Prostate gland (tissue), 2 donors: ENCODE measurements around the gene C4BPB. TPM values are rescaled to one million over a fixed set of nuclear protein-coding genes. Genes with fewer than 3 reads are reported as not detected.

Source experiments
- DNase-seq: peaks from one replicate; pipeline ENCODE4 v3.0.0-alpha.2; 2019; ENCODE audit warnings: low spot score
- H3K27ac ChIP-seq, 2 donors: fragments of 200-600 bp; sonication (generic); 2 replicates each; pipeline ENCODE4 v1.5.1; 2017 to 2019
- H3K27me3 ChIP-seq: fragments of 200-600 bp; sonication (generic); replicated peaks from 2 replicates; pipeline ENCODE4 v1.5.1; 2019; ENCODE audit not compliant: insufficient read depth
- H3K36me3 ChIP-seq, 2 donors: fragments of 200-600 bp; sonication (generic); 1 replicate in 1 of 2; 2 replicates in 1 of 2; pipeline versions ENCODE4 v1.5.1 to v1.8.1; 2017 to 2019
- H3K4me1 ChIP-seq: fragments of 200-600 bp; sonication (generic); replicated peaks from 2 replicates; pipeline ENCODE4 v1.5.1; 2019
- H3K4me3 ChIP-seq, 2 donors: fragments of 200-600 bp; sonication (generic); 2 replicates each; pipeline ENCODE4 v1.5.1; 2017 to 2019
- H3K9me3 ChIP-seq: fragments of 200-600 bp; sonication (generic); 2 replicates; pipeline ENCODE4 v1.5.1; 2017
- CTCF ChIP-seq, 4 experiments: fragments of 200-600 bp in 2 of 4; fragments of 450-650 bp in 2 of 4; sonication (generic) in 2 of 4; IDR thresholded peaks; 1 replicate in 3 of 4; 2 replicates in 1 of 4; pipeline ENCODE4 v1.5.1; 2016 to 2019; ENCODE audit warnings: antibody characterized with exemption in 4 of 4, mild to moderate bottlenecking in 2 of 4, moderate library complexity in 2 of 4
- POLR2A ChIP-seq: fragments of 450-650 bp; IDR thresholded peaks from one replicate; pipeline ENCODE4 v1.6.1; 2016; ENCODE audit warnings: antibody characterized with exemption, mild to moderate bottlenecking
- POLR2AphosphoS5 ChIP-seq: sonication (generic); formaldehyde crosslinking; IDR thresholded peaks from one replicate; pipeline ENCODE4 v1.6.1; 2017; ENCODE audit warnings: antibody characterized with exemption
- WGBS: methylation state at CpG from one replicate; pipeline ENCODE4 v1.1.5; 2018; 5-methylcytosine and 5-hydroxymethylcytosine counted together
- intact Hi-C: fragments of 100-400 bp; cut with DNase I; formaldehyde crosslinking; loops from one replicate; pipeline ENCODE4 v1.14.2; 2022
- total RNA-seq, 2 donors: library from RNA; depleted of rRNA; stranded (reverse); fragments of >200 nt; gene quantifications; one replicate each; pipeline ENCODE4 v1.1.0, GENCODE V29; 2016

The C4BPB gene
- total RNA-seq, 2 donors from 2014 or later: 0.23 TPM; not detected in 1

GRCh38 chr1:207077470-207078377 is 10.9 kb upstream of the C4BPB start:
- Histone ChIP-seq H3K36me3 (no peaks in the 10 kb centered on the region), H3K4me1 (no peaks in the 10 kb centered on the region), H3K27ac (no peak overlapping the region), H3K4me3 (no peak overlapping the region), H3K27me3 (no peaks in the 10 kb centered on the region), H3K9me3 (no peaks in the 10 kb centered on the region)
- TF ChIP-seq POLR2A (no peak), CTCF (IDR thresholded peaks at IDR 0.05) (peak; percentile 36 to 90 (median 86)), POLR2AphosphoS5 (peak; percentile 68)
- 40% methylated on average over 6 of the region's 6 CpGs for WGBS
- DNase-seq: peak; percentile 75
- intact Hi-C loops: no loop called here

GRCh38 chr1:207078578-207079132 is 10.0 kb upstream of the C4BPB start:
- no peaks in the 10 kb centered on the region for H3K9me3 ChIP-seq
- 85% methylated on average over 11 of the region's 11 CpGs for WGBS
- H3K36me3 ChIP-seq: no peaks in the 10 kb centered on the region
- H3K4me1 ChIP-seq: no peaks in the 10 kb centered on the region
- intact Hi-C loops: no loop called here
- no peak for DNase-seq
- TF ChIP-seq CTCF (IDR thresholded peaks at IDR 0.05) (no peak), POLR2A (no peak), POLR2AphosphoS5 (no peak)
- no peak overlapping the region for H3K4me3 ChIP-seq
- H3K27ac ChIP-seq: no peak overlapping the region
- H3K27me3 ChIP-seq: no peaks in the 10 kb centered on the region

- intact Hi-C loops: loop anchor here (5.0 kb wide), 1 partner anchor 328 kb away; no protein-coding TSS in a partner anchor
- TF ChIP-seq CTCF (IDR thresholded peaks at IDR 0.05) (no peak), POLR2AphosphoS5 (no peak), POLR2A (no peak)
- Histone ChIP-seq H3K9me3 (no peaks in the 10 kb centered on the region), H3K4me1 (no peaks in the 10 kb centered on the region), H3K27ac (no peak overlapping the region), H3K4me3 (no peak overlapping the region), H3K27me3 (no peaks in the 10 kb centered on the region), H3K36me3 (no peaks in the 10 kb centered on the region)
- no peak for DNase-seq
- 87% methylated on average over 6 of the region's 6 CpGs for WGBS
These were observed 8.9 kb upstream of the C4BPB start for GRCh38 chr1:207079706-207080241.

GRCh38 chr1:207081088-207081487 is 7.6 kb upstream of the C4BPB start:
- Histone ChIP-seq H3K4me1 (no peaks in the 10 kb centered on the region), H3K27ac (no peak overlapping the region), H3K9me3 (no peaks in the 10 kb centered on the region), H3K4me3 (no peak overlapping the region), H3K27me3 (no peaks in the 10 kb centered on the region), H3K36me3 (no peaks in the 10 kb centered on the region)
- no peak for TF ChIP-seq CTCF (IDR thresholded peaks at IDR 0.05)
- no peak for TF ChIP-seq POLR2A
- TF ChIP-seq POLR2AphosphoS5: no peak
- intact Hi-C loops: loop anchor here (5.0 kb wide), 1 partner anchor 326 kb away; no protein-coding TSS in a partner anchor
- WGBS: 52% methylated on average over 2 of the region's 2 CpGs
- no peak for DNase-seq
